Lower leg skin (tissue), 4 donors: ENCODE data around the gene NACC2. TPM values are rescaled to one million over a fixed set of nuclear protein-coding genes. Genes with fewer than 3 reads are reported as not detected.

ENCODE experiments used
- DNase-seq, 2 donors: peaks; one replicate each; pipeline ENCODE4 v3.0.0-alpha.2; 2019; ENCODE audit warnings: low spot score in 2 of 2
- H3K4me3 ChIP-seq: fragments of 200-600 bp; sonication (generic); 2 replicates; pipeline ENCODE4 v1.5.1; 2017; ENCODE audit warnings: mild to moderate bottlenecking, low read depth; ENCODE audit not compliant: poor library complexity, severe bottlenecking
- POLR2A ChIP-seq, 2 donors: fragments of 450-650 bp; IDR thresholded peaks; one replicate each; pipeline ENCODE4 v1.6.1; 2016 to 2017; ENCODE audit warnings: antibody characterized with exemption in 2 of 2, mild to moderate bottlenecking in 1 of 2, moderate library complexity in 1 of 2
- WGBS, 2 donors: methylation state at CpG; one replicate each; pipeline ENCODE4 v1.1.5; 2018; 5-methylcytosine and 5-hydroxymethylcytosine counted together
- intact Hi-C: fragments of 100-400 bp; cut with DNase I; formaldehyde crosslinking; loops from one replicate; pipeline ENCODE4 v1.15.0; 2023; ENCODE audit warnings: low total_unique reads
- total RNA-seq, 4 donors: library from RNA; depleted of rRNA; stranded (reverse); fragments of >200 nt; gene quantifications; one replicate each; pipeline ENCODE4 v1.1.0, GENCODE V29; 2016
- TF ChIP-seq, protein P1 (sequence below), 3 donors: fragments of 450-650 bp; IDR thresholded peaks; one replicate each; pipeline ENCODE4 v1.5.1; 2016; ENCODE audit warnings: antibody characterized with exemption in 3 of 3, mild to moderate bottlenecking in 3 of 3, moderate library complexity in 2 of 3

NACC2 gene
- total RNA-seq, 4 donors from 2014 or later = 9.1 to 17.3 (median 13.4) TPM

- no peak overlapping the region for H3K4me3 ChIP-seq
- DNase-seq = no peak
- intact Hi-C loops = no loop called here
- 81% methylated on average over 18 of the region's 18 CpGs for WGBS, 2 donors
- TF ChIP-seq, protein P1, sequence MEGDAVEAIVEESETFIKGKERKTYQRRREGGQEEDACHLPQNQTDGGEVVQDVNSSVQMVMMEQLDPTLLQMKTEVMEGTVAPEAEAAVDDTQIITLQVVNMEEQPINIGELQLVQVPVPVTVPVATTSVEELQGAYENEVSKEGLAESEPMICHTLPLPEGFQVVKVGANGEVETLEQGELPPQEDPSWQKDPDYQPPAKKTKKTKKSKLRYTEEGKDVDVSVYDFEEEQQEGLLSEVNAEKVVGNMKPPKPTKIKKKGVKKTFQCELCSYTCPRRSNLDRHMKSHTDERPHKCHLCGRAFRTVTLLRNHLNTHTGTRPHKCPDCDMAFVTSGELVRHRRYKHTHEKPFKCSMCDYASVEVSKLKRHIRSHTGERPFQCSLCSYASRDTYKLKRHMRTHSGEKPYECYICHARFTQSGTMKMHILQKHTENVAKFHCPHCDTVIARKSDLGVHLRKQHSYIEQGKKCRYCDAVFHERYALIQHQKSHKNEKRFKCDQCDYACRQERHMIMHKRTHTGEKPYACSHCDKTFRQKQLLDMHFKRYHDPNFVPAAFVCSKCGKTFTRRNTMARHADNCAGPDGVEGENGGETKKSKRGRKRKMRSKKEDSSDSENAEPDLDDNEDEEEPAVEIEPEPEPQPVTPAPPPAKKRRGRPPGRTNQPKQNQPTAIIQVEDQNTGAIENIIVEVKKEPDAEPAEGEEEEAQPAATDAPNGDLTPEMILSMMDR (IDR thresholded peaks at IDR 0.05) = no peak
- no peak for TF ChIP-seq POLR2A (IDR thresholded peaks at IDR 0.05)
These were observed 82.4 kb downstream of the NACC2 start for GRCh38 chr9:136012651-136013050.

GRCh38 chr9:136011703-136012496, 83.2 kb downstream of the NACC2 start:
- intact Hi-C loops = no loop called here
- WGBS, 2 donors = 84 to 86% methylated on average over 53 to 59 of the region's 59 CpGs
- peak in 1 of 2 donors; percentile 42 for DNase-seq
- TF ChIP-seq, protein P1 (IDR thresholded peaks at IDR 0.05) = peak in 1 of 3 donors; percentile 17
- no peak for TF ChIP-seq POLR2A (IDR thresholded peaks at IDR 0.05)
- H3K4me3 ChIP-seq = no peak overlapping the region

DNA sequence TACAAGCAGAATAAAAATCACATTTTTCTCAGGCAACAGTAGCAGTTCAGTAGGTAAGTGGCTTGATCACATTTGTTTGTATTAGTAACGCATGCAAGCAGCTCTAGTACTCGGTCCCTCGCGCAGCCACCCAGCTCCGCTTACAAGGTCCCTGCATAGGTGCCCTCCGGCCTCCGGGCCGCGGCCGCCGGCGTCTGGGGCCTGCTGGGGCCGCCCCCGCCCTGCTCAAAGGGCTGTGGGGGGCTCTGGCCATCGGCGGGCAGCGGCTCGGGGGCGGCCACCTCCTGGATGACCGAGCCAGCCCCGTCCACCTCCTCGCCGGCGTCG, 83.8 kb downstream of the NACC2 start:
- intact Hi-C loops = no loop called here
- no peak overlapping the region for H3K4me3 ChIP-seq
- DNase-seq = no peak
- TF ChIP-seq, protein P1 (IDR thresholded peaks at IDR 0.05) = no peak
- no peak for TF ChIP-seq POLR2A (IDR thresholded peaks at IDR 0.05)
- 78 to 80% methylated on average over 12 to 25 of the region's 25 CpGs for WGBS, 2 donors

GRCh38 chr9:136010615-136011361, 84.3 kb downstream of the NACC2 start:
- intact Hi-C loops = no loop called here
- no peak for DNase-seq
- no peak overlapping the region for H3K4me3 ChIP-seq
- TF ChIP-seq, protein P1 (IDR thresholded peaks at IDR 0.05) = no peak
- no peak for TF ChIP-seq POLR2A (IDR thresholded peaks at IDR 0.05)
- WGBS, 2 donors = 74 to 80% methylated on average over 28 of the region's 28 CpGs

DNA sequence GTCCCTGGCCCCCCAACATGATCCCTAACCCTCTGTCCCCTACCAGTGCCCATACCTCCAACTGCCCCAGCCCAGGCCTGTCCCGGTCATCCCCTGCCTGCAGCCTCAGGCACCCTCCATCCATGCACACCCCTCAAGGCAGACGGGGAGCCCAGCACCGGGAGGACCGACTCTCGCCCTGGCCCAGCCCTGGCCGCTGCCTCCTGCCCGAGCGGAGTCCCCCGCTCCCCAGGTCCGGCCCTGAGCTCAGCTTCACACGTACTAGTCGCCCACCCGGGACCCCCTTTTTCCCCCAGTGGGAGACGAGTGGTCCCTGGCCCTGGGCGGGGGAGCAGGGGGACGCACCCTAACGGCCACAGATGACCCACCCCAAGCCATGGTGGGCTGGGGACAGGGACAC, 84.9 kb downstream of the NACC2 start:
- no peak overlapping the region for H3K4me3 ChIP-seq
- no peak for DNase-seq
- WGBS, 2 donors = 84 to 86% methylated on average over 17 of the region's 17 CpGs
- intact Hi-C loops = no loop called here
- no peak for TF ChIP-seq POLR2A (IDR thresholded peaks at IDR 0.05)
- TF ChIP-seq, protein P1 (IDR thresholded peaks at IDR 0.05) = no peak
